ENCODE measurements around the gene MYO1H. TPM values are rescaled to one million over a fixed set of nuclear protein-coding genes. Genes with fewer than 3 reads are reported as not detected.

The MYO1H gene
- total RNA-seq, 2 donors from 2014 or later: not detected

DNA sequence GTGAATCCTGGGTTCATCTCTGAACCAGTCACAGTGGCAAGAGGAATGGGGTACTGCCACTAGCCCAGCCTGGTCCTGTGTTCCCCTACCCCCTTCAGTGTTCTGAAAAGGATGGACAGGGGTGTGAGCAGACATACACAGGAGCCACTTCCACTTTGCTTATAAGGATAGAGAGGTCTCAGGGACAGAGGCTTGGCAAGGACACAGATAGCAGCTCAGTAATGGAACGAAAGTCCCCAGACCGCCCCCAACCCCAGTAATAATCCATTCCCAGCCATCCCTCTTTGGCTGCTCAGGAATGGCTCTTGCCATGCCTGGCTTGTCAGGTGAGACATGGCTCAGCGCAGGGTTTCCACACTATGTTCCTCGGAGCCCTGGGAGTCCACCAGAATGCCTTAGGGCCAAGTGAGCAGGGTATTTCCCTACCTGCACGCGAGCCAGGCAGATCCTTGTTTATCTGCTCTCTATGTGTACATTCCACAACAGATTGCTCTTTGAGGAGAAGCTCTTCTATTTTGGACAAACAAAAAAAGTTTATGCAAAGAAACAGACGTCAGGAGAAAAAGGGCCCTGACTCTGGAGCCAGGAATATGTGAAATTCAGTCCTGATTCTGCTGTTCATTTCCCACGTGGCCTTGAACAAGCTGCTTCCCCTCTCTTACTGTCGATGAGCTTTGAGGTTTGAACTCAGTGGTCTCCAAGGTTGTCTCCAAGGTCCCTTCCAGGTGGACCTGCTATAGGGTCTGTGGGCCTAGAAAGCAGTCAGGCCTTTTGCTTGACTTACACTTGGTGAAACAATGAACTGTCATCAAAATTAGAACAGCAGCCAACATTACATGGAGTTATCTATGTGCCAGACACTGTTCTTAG, 139.7 kb downstream of the MYO1H start:
- Mint-ChIP-seq H3K36me3 (peaks cover 8 to 11% of the 10 kb centered on the region in 2 donors), H3K9me3 (no peaks in the 10 kb centered on the region), H3K27ac (no peak overlapping the region)
- DNase-seq (ENCODE audit: low spot score in 2 of 2) (no peak), ATAC-seq (no peak)

DNA sequence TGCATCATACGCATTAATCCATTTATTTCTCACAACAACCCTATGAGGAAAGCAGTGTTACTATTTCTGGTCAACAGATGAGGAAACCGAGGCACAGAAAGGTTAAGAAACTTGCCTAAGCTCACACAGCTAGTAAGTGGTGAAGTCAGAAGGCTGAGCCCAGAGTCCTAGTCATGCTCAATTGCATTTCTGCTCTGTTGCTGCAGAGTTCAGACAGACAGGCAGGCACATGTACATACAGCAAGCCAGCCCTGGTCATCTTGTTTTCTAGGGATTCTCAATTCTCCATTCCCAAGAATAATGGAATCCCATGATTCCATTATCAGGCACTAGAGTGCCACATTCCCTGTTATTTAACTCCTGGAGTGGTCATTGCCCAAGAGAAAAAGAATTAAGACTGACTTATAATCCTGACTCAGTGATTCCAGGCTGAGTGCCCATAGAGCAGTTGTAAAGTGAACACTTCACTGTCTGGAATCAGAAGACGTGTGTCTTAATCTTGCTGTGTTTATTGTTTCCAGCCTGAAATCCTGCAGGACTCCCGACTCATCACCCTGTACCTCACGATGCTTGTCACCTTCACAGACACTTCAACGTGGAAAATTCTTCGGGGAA, 140.5 kb downstream of the MYO1H start:
- ATAC-seq (no peak), DNase-seq (ENCODE audit: low spot score in 2 of 2) (no peak)
- H3K9me3 Mint-ChIP-seq: no peaks in the 10 kb centered on the region
- peaks cover 8 to 11% of the 10 kb centered on the region in 2 donors for H3K36me3 Mint-ChIP-seq
- no peak overlapping the region for H3K27ac Mint-ChIP-seq

DNA sequence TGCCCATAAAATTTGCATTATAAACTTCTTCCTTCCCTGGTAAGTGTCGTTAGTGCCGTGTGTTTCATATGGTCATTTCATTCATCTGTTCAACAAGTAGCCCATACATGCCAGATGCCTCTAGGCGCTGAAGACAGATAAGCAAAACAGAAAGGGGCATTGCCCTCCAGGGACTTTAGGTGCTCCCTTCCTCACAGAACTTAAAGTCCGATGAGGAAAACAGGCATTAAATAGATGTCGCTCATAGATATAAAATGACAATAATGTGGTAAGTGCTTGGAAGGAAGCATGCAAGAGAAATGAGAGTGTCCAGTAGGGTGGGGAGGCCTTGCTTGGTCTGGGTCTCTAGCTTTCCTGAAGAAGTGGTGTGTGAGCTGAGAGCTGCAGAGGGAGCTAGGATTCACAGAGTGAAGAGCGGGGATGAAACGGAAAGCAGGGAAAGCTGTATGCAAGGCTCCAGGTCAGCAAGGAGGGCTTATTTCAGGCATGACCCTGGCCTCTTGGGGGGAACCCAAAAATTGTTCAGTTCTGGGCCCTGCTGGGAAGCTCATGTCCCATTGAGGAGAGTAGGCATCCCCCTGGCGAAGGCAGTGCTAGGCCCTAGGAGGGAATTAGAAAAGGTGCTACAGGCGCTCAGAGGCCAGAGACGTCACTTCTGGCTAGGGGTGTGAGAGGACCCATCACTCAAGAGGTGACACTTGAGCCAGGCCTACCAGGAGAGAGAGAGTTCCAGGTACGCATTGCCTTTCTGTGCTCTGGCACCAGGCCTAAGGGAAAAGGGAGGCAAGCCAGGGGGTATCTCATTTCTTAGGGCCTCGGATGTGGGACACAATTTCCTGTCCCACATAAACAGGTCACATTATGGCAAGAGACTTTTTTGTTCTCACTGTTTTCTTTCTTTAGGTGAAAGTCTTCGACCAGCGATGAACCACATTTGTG, 141.6 kb downstream of the MYO1H start:
- DNase-seq (ENCODE audit: low spot score in 2 of 2) (no peak), ATAC-seq (no peak)
- Mint-ChIP-seq H3K9me3 (no peaks in the 10 kb centered on the region), H3K27ac (no peak overlapping the region), H3K36me3 (peaks cover 7 to 8% of the 10 kb centered on the region in 2 donors)

GRCh38 chr12:109489955-109490565, 142.4 kb downstream of the MYO1H start:
- DNase-seq (ENCODE audit: low spot score in 2 of 2) (no peak), ATAC-seq (no peak)
- H3K36me3 Mint-ChIP-seq: peaks cover 7 to 15% of the 10 kb centered on the region in 2 donors
- H3K9me3 Mint-ChIP-seq: no peaks in the 10 kb centered on the region
- H3K27ac Mint-ChIP-seq: no peak overlapping the region

DNA sequence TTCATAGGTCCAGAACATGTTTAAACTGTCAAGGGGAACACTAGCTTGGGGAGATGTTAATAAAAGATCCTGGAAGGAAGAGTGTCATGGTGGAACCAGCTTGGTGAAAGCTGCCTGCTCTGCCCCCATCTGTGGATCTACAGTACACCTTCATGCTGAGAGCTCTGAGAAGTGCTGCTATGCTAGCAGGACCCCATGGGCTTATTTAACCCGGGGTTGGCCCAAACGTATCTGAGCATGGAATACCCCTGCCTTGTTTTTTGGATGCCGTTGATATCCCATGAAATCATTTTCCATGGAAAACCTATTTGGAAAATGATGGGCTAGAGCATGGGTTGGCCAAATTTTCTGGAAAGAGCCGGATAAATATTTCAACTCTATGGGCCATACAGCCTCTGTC, 144.0 kb downstream of the MYO1H start:
- Mint-ChIP-seq H3K36me3 (peaks cover 7 to 17% of the 10 kb centered on the region in 2 donors), H3K9me3 (no peaks in the 10 kb centered on the region), H3K27ac (no peak overlapping the region)
- no peak for ATAC-seq
- no peak for DNase-seq (ENCODE audit: low spot score in 2 of 2)

DNA sequence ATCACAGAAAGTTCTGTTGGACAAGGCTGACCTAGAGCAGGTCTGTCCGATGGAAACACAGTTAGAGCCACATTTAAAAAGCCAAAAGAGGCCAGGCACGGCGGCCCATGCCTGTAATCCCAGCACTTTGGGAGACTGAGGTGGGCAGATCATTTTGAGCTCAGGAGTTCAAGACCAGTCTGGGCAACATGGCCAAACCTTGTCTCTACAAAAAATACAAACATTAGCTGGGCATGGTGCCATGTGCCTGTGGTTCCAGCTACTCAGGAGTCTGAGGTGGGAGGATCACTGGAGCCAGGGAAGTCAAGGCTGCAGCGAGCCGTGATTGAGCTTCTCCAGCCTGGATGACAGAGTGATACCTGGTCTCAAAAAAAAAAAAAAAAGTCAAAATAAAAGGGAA, 144.7 kb downstream of the MYO1H start:
- ATAC-seq: no peak
- Mint-ChIP-seq H3K36me3 (peaks cover 7 to 17% of the 10 kb centered on the region in 2 donors), H3K9me3 (no peaks in the 10 kb centered on the region), H3K27ac (no peak overlapping the region)
- DNase-seq (ENCODE audit: low spot score in 2 of 2): no peak

GRCh38 chr12:109493090-109493489, 145.4 kb downstream of the MYO1H start:
- H3K9me3 Mint-ChIP-seq: no peaks in the 10 kb centered on the region

DNA sequence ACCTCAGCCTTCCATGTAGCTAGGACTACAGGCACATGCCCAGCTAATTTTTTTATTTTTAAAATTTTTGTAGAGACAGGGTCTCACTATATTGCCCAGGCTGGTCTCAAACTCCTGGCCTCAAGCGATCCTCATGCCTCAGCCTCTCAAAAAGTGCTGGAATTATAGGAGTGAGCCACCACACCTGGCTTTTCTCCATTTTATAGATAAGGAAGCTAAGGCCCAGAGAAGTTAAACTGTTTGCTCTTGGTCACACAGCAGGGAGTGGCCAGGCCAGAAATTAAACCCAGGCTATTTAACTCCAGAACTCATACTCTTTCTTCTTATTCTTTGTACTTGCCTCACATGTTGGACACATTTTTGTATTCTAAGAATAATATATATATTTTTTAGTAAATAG, 146.2 kb downstream of the MYO1H start:
- H3K36me3 Mint-ChIP-seq: peaks cover 7 to 25% of the 10 kb centered on the region in 2 donors
- DNase-seq (ENCODE audit: low spot score in 2 of 2) (no peak), ATAC-seq (no peak)
- no peaks in the 10 kb centered on the region for H3K9me3 Mint-ChIP-seq
- no peak overlapping the region for H3K27ac Mint-ChIP-seq

More at GRCh38 chr12:109493090-109493489, 145.4 kb downstream of the MYO1H start:
- DNase-seq (ENCODE audit: low spot score in 2 of 2) (no peak), ATAC-seq (no peak)
- H3K27ac Mint-ChIP-seq: peak overlapping the region in 1 of 2 donors; percentile 17
- H3K36me3 Mint-ChIP-seq: peaks cover 7 to 24% of the 10 kb centered on the region in 2 donors

- no peak for ATAC-seq
These were observed 146.7 kb downstream of the MYO1H start for GRCh38 chr12:109494348-109494881.

GRCh38 chr12:109495012-109495411, 147.3 kb downstream of the MYO1H start:
- Mint-ChIP-seq H3K9me3 (no peaks in the 10 kb centered on the region), H3K27ac (peak overlapping the region in 1 of 2 donors; percentile 51), H3K36me3 (peaks cover 7 to 25% of the 10 kb centered on the region in 2 donors)
- no peak for DNase-seq (ENCODE audit: low spot score in 2 of 2)
- ATAC-seq: no peak

More at GRCh38 chr12:109494348-109494881, 146.7 kb downstream of the MYO1H start:
- no peak overlapping the region for H3K27ac Mint-ChIP-seq
- DNase-seq (ENCODE audit: low spot score in 2 of 2): no peak
- H3K9me3 Mint-ChIP-seq: no peaks in the 10 kb centered on the region
- peaks cover 7 to 25% of the 10 kb centered on the region in 2 donors for H3K36me3 Mint-ChIP-seq

DNA sequence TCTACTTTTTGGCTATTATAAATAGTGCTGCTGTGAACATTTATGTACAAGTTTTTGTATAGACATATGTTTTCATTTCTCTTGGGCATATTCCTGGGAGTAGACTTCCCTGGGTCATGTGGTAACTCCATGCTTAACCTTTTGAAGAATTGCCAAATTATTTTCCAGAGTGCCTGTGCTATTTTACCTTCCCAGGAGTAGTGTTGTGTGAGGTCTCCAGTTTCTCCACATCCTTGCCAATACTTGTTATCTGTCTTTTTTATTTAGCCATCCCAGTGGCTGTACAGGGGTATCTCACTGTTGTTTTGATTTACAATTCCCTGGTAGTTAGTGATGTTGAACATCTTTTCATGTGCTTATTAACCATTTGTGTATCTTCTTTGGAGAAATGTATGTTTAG, 148.6 kb downstream of the MYO1H start:
- no peak for DNase-seq (ENCODE audit: low spot score in 2 of 2)
- H3K9me3 Mint-ChIP-seq: no peaks in the 10 kb centered on the region
- peaks cover 2 to 20% of the 10 kb centered on the region in 2 donors for H3K36me3 Mint-ChIP-seq
- no peak for ATAC-seq
- no peak overlapping the region for H3K27ac Mint-ChIP-seq

DNA sequence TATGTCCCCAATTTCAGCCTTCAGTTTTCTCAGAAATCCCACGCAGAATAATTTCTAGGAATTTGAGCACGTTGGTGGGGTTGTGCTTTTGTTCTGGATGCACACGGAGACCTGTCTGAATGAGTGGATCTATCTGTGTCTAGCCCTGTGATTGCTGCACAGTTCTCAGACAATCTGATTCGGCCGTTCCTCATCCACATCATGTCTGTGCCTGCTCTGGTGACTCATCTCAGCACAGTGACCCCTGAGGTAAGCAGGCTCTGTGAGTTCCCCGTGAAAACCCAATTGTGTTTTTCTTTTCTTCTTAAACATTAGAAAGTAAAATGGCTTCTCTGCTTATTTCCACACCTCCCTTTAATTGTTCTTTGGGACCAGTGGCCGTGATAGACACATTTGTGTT, 150.0 kb downstream of the MYO1H start:
- ATAC-seq (no peak), DNase-seq (ENCODE audit: low spot score in 2 of 2) (no peak)
- Mint-ChIP-seq H3K36me3 (peaks cover 0 to 18% of the 10 kb centered on the region in 2 donors), H3K27ac (no peak overlapping the region), H3K9me3 (no peaks in the 10 kb centered on the region)

Other genes starting within 250 kb of the MYO1H start
- gene ACACB, start 231.3 kb upstream of the MYO1H start, total RNA-seq: 10 to 100 TPM; 13.4 to 23.7 TPM
- not detected for gene FOXN4, start 38.6 kb upstream of the MYO1H start, total RNA-seq
- gene KCTD10, start 129.4 kb downstream of the MYO1H start, total RNA-seq: 10 to 100 TPM; 53.5 to 56.9 TPM
- 10 to 100 TPM; 28.8 to 37.6 TPM for gene UBE3B, start 129.7 kb downstream of the MYO1H start, total RNA-seq
- 10 to 100 TPM; 27.4 to 29.5 TPM for gene MMAB, start 225.6 kb downstream of the MYO1H start, total RNA-seq
- 10 to 100 TPM; 13.3 to 20.7 TPM for gene MVK, start 225.9 kb downstream of the MYO1H start, total RNA-seq